IPS-20b (cell line): ENCODE results near the gene RADIL.

Experiments
- H3K27ac ChIP-seq: one replicate; pipeline ENCODE4 v1.5.1; 2013; ENCODE audit warnings: low read length
- H3K27me3 ChIP-seq: 2 replicates; pipeline ENCODE4 v1.6.1; 2013; ENCODE audit warnings: mild to moderate bottlenecking, low read length, inconsistent platforms; ENCODE audit not compliant: insufficient read depth
- H3K36me3 ChIP-seq: 2 replicates; pipeline ENCODE4 v1.6.1; 2013; ENCODE audit warnings: low read depth, mild to moderate bottlenecking, inconsistent platforms, low read length, moderate library complexity; ENCODE audit not compliant: insufficient read depth
- H3K4me1 ChIP-seq: 2 replicates; pipeline ENCODE4 v1.6.1; 2013; ENCODE audit warnings: mild to moderate bottlenecking, control low read depth, inconsistent platforms, low read length, moderate library complexity; ENCODE audit not compliant: insufficient read depth
- H3K4me3 ChIP-seq: 2 replicates; pipeline ENCODE4 v1.5.1; 2013; ENCODE audit warnings: mild to moderate bottlenecking, low read length, inconsistent platforms
- H3K9ac ChIP-seq: 2 replicates; pipeline ENCODE4 v1.6.1; 2013; ENCODE audit warnings: low read depth, mild to moderate bottlenecking, inconsistent platforms, low read length, moderate library complexity
- H3K9me3 ChIP-seq: 2 replicates; pipeline ENCODE4 v1.6.1; 2013; ENCODE audit warnings: mild to moderate bottlenecking, low read depth, low read length, inconsistent platforms; ENCODE audit not compliant: insufficient read depth

The RADIL gene

GRCh38 chr7:4866528-4867496, 16.7 kb downstream of the RADIL start:
- no peaks in the 10 kb centered on the region for H3K9me3 ChIP-seq
- H3K36me3 ChIP-seq, result no peaks in the 10 kb centered on the region

GRCh38 chr7:4862156-4862555, 21.4 kb downstream of the RADIL start:
- Histone ChIP-seq H3K9me3 (peaks cover 10% of the 10 kb centered on the region; the same call in 1 of the 2 replicates), H3K27ac (no peak overlapping the region), H3K4me1 (no peaks in the 10 kb centered on the region), H3K4me3 (peak overlapping the region; percentile 46; the same call in 1 of the 2 replicates), H3K9ac (peak overlapping the region; percentile 10; the same call in 1 of the 2 replicates), H3K27me3 (no peaks in the 10 kb centered on the region; the same call in 1 of the 2 replicates), H3K36me3 (no peaks in the 10 kb centered on the region)

More at GRCh38 chr7:4866528-4867496, 16.7 kb downstream of the RADIL start:
- no peak overlapping the region for H3K4me3 ChIP-seq
- H3K4me1 ChIP-seq, result no peaks in the 10 kb centered on the region
- H3K9ac ChIP-seq, result no peak overlapping the region
- no peaks in the 10 kb centered on the region for H3K27me3 ChIP-seq
- no peak overlapping the region for H3K27ac ChIP-seq

GRCh38 chr7:4861673-4862072, 21.8 kb downstream of the RADIL start, which contains the start of gene PAPOLB:
PAPOLB (minus strand) TSS chr7:4862030; CDS start chr7:4861810, 220 bp downstream.
- H3K27me3 ChIP-seq, result no peaks in the 10 kb centered on the region; the same call in 1 of the 2 replicates
- H3K4me3 ChIP-seq, result peak within 1 kb of the TSS; percentile 46
- H3K9ac ChIP-seq, result peak within 1 kb of the TSS; percentile 10; the same call in 1 of the 2 replicates

GRCh38 chr7:4861227-4861626, 22.3 kb downstream of the RADIL start:
- Histone ChIP-seq H3K9ac (no peak overlapping the region), H3K27me3 (no peaks in the 10 kb centered on the region; the same call in 1 of the 2 replicates), H3K4me3 (peak overlapping the region; percentile 46), H3K27ac (no peak overlapping the region), H3K9me3 (peaks cover 10% of the 10 kb centered on the region; the same call in 1 of the 2 replicates), H3K36me3 (no peaks in the 10 kb centered on the region), H3K4me1 (no peaks in the 10 kb centered on the region)

More at GRCh38 chr7:4861673-4862072, 21.8 kb downstream of the RADIL start, which contains the start of gene PAPOLB:
- no peak within 1 kb of the TSS for H3K27ac ChIP-seq
- H3K36me3 ChIP-seq, result no peaks in the 10 kb centered on the region
- peaks cover 10% of the 10 kb centered on the region; the same call in 1 of the 2 replicates for H3K9me3 ChIP-seq
- H3K4me1 ChIP-seq, result no peaks in the 10 kb centered on the region

DNA sequence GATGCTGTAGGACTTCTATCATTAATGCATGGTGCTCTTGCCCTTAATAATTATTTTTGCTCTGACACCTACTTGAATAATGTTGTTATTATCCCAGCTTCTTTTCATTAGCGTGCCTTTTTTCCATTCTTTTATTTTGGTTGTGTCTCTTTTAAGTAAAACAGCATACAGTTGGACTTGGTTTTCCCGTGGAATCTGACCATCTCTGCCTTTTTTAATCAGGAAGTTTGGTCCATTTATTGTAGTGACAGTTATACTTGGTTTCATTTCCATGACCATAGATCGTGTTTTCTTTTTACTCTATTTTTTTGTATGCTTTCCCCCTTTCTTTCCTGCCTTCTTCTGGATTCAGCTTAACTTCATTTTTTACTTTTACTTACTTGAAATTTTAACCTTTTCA, 26.3 kb downstream of the RADIL start:
- no peak overlapping the region for H3K9ac ChIP-seq
- no peak overlapping the region for H3K4me3 ChIP-seq
- H3K9me3 ChIP-seq, result peaks cover 10% of the 10 kb centered on the region; the same call in 1 of the 2 replicates
- no peaks in the 10 kb centered on the region; the same call in 1 of the 2 replicates for H3K27me3 ChIP-seq
- no peak overlapping the region for H3K27ac ChIP-seq
- H3K36me3 ChIP-seq, result no peaks in the 10 kb centered on the region
- H3K4me1 ChIP-seq, result no peaks in the 10 kb centered on the region

GRCh38 chr7:4856336-4857057, 27.0 kb downstream of the RADIL start:
- peaks cover 10% of the 10 kb centered on the region; the same call in 1 of the 2 replicates for H3K9me3 ChIP-seq
- no peak overlapping the region for H3K9ac ChIP-seq

DNA sequence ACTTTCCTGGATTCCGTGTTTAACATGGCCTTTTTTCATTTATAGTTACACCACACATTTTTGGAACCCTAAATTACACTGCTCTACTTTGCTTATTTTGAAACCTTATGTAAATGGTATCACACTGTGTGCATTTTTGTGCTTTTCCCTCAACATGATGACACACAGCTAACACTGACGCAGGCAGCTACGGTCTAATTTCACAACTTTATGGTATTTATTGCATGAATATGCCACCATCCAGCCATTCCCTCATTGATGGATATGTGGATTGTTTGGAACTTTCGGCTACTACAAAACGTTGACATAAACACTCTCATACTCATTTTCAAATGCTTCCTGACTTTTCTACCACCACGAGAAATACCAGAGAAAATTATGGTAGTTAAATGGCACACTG, 28.6 kb downstream of the RADIL start:
- H3K9me3 ChIP-seq, result no peaks in the 10 kb centered on the region
- no peak overlapping the region for H3K4me3 ChIP-seq
- no peak overlapping the region for H3K27ac ChIP-seq
- H3K36me3 ChIP-seq, result no peaks in the 10 kb centered on the region
- H3K27me3 ChIP-seq, result no peaks in the 10 kb centered on the region; the same call in 1 of the 2 replicates
- no peaks in the 10 kb centered on the region for H3K4me1 ChIP-seq
- H3K9ac ChIP-seq, result no peak overlapping the region

More at GRCh38 chr7:4856336-4857057, 27.0 kb downstream of the RADIL start:
- Histone ChIP-seq H3K4me3 (no peak overlapping the region), H3K27ac (no peak overlapping the region), H3K4me1 (no peaks in the 10 kb centered on the region), H3K36me3 (no peaks in the 10 kb centered on the region), H3K27me3 (no peaks in the 10 kb centered on the region; the same call in 1 of the 2 replicates)

- H3K27me3 ChIP-seq, result no peaks in the 10 kb centered on the region
- H3K4me3 ChIP-seq, result no peak overlapping the region
- no peaks in the 10 kb centered on the region for H3K36me3 ChIP-seq
- H3K9ac ChIP-seq, result no peak overlapping the region
- no peaks in the 10 kb centered on the region for H3K9me3 ChIP-seq
- no peak overlapping the region for H3K27ac ChIP-seq
- H3K4me1 ChIP-seq, result no peaks in the 10 kb centered on the region
Measured at GRCh38 chr7:4851459-4852422, 31.8 kb downstream of the RADIL start.

- Histone ChIP-seq H3K9me3 (no peaks in the 10 kb centered on the region), H3K27me3 (no peaks in the 10 kb centered on the region; the same call in 1 of the 2 replicates), H3K9ac (no peak overlapping the region), H3K36me3 (no peaks in the 10 kb centered on the region), H3K4me3 (no peak overlapping the region), H3K4me1 (no peaks in the 10 kb centered on the region), H3K27ac (no peak overlapping the region)
Measured at GRCh38 chr7:4850262-4850795, 33.2 kb downstream of the RADIL start.

DNA sequence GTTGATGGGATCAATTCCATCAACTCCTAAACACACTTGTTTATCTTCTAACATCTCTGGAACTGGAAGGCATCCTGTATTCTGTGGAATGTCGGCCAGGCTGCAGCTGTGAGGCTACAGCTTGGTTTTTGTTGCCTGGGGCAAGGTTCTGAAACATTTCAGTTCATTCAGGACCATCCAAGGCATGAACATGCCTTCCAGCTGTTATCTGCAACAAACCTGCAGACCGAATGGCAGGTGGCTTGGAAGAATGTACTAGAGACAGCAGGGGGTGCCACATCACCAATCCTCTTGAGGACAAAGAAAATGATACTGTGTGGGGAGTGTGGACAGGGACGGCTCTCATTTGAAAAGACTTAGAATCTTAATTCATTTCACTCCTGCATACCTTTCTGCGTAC, 34.1 kb downstream of the RADIL start:
- H3K27me3 ChIP-seq, result no peaks in the 10 kb centered on the region; the same call in 1 of the 2 replicates
- H3K36me3 ChIP-seq, result no peaks in the 10 kb centered on the region
- H3K4me3 ChIP-seq, result no peak overlapping the region
- no peaks in the 10 kb centered on the region for H3K4me1 ChIP-seq
- no peaks in the 10 kb centered on the region for H3K9me3 ChIP-seq
- no peak overlapping the region for H3K9ac ChIP-seq
- H3K27ac ChIP-seq, result no peak overlapping the region
